Neural progenitor cell (in vitro differentiated cells): ENCODE results near the gene GNB4. TPM values are rescaled to one million over a fixed set of nuclear protein-coding genes. Genes with fewer than 3 reads are reported as not detected.

Source experiments
- DNase-seq: peaks from one replicate; pipeline ENCODE4 v3.0.0-alpha.2; 2016; ENCODE audit warnings: low spot score
- H2AFZ ChIP-seq: fragments of 200-600 bp; sonication (generic); replicated peaks from 2 replicates; pipeline ENCODE4 v1.6.1; 2016; ENCODE audit warnings: antibody characterized with exemption
- H3F3A ChIP-seq: fragments of 200-600 bp; sonication (generic); 2 replicates; pipeline ENCODE4 v1.6.1; 2016; ENCODE audit warnings: antibody characterized with exemption, low read depth
- H3K27ac ChIP-seq: fragments of 200-600 bp; sonication (generic); 2 replicates; pipeline ENCODE4 v1.5.1; 2016; ENCODE audit warnings: mild to moderate bottlenecking
- H3K27me3 ChIP-seq: fragments of 200-600 bp; sonication (generic); 2 replicates; pipeline ENCODE4 v1.6.1; 2016; ENCODE audit warnings: mild to moderate bottlenecking, moderate library complexity
- H3K36me3 ChIP-seq: fragments of 200-600 bp; sonication (generic); 2 replicates; pipeline ENCODE4 v1.5.1; 2016
- H3K4me1 ChIP-seq: fragments of 200-600 bp; sonication (generic); 2 replicates; pipeline ENCODE4 v1.6.1; 2016; ENCODE audit warnings: mixed run types
- H3K4me2 ChIP-seq: fragments of 200-600 bp; sonication (generic); 2 replicates; pipeline ENCODE4 v1.6.1; 2016
- H3K4me3 ChIP-seq: fragments of 200-600 bp; sonication (generic); 2 replicates; pipeline ENCODE4 v1.5.1; 2016
- H3K79me2 ChIP-seq: fragments of 200-600 bp; sonication (generic); 2 replicates; pipeline ENCODE4 v1.6.1; 2016; ENCODE audit warnings: low read depth
- H3K9ac ChIP-seq: fragments of 200-600 bp; sonication (generic); 2 replicates; pipeline ENCODE4 v1.6.1; 2016
- H3K9me3 ChIP-seq: fragments of 200-600 bp; sonication (generic); 2 replicates; pipeline ENCODE4 v1.5.1; 2016; ENCODE audit warnings: low read depth
- H4K20me1 ChIP-seq: fragments of 200-600 bp; sonication (generic); 2 replicates; pipeline ENCODE4 v1.6.1; 2016; ENCODE audit warnings: low read depth
- H3K27ac Mint-ChIP-seq: 3 replicates; pipeline ENCODE4 v1.8.0; 2021; ENCODE audit warnings: mixed read lengths
- H3K27me3 Mint-ChIP-seq: 2 replicates; pipeline ENCODE4 v1.8.0; 2022; ENCODE audit warnings: low read depth, mild to moderate bottlenecking, inconsistent platforms, moderate library complexity, mixed read lengths; ENCODE audit not compliant: insufficient read depth
- H3K36me3 Mint-ChIP-seq: 3 replicates; pipeline ENCODE4 v1.8.0; 2021; ENCODE audit warnings: mixed read lengths
- H3K4me1 Mint-ChIP-seq: 3 replicates; pipeline ENCODE4 v1.8.0; 2021; ENCODE audit warnings: mixed read lengths
- H3K4me3 Mint-ChIP-seq: 3 replicates; pipeline ENCODE4 v1.8.0; 2021; ENCODE audit warnings: mild to moderate bottlenecking, moderate library complexity, mixed read lengths
- H3K9me3 Mint-ChIP-seq: 3 replicates; pipeline ENCODE4 v1.8.0; 2020; ENCODE audit warnings: mixed read lengths
- CTCF ChIP-seq: fragments of 200-600 bp; sonication (generic); IDR thresholded peaks from 2 replicates; pipeline ENCODE4 v1.5.1; 2017; ENCODE audit warnings: antibody characterized with exemption, mild to moderate bottlenecking
- EZH2 ChIP-seq: fragments of 200-600 bp; sonication (generic); IDR thresholded peaks from 2 replicates; pipeline ENCODE4 v1.6.1; 2017; ENCODE audit warnings: antibody characterized with exemption, mild to moderate bottlenecking, moderate library complexity
- EZH2phosphoT487 ChIP-seq: fragments of 200-600 bp; sonication (generic); IDR thresholded peaks from 2 replicates; pipeline ENCODE4 v1.6.1; 2017; ENCODE audit warnings: antibody characterized with exemption
- total RNA-seq: library from RNA; depleted of rRNA; stranded (reverse); fragments of >200 nt; gene quantifications from 2 replicates; pipeline ENCODE4 v1.2.3, GENCODE V29; 2015; ENCODE audit warnings: low replicate concordance

The GNB4 gene
- total RNA-seq, 1 donor from 2014 or later = 74.6 TPM

GRCh38 chr3:179454887-179455286 lies 3.6 kb upstream of the GNB4 start:
- no peaks in the 10 kb centered on the region for H3K27me3 ChIP-seq
- no peak overlapping the region for H2AFZ ChIP-seq
- Mint-ChIP-seq H3K36me3 (no peaks in the 10 kb centered on the region), H3K27me3 (peaks cover 11% of the 10 kb centered on the region), H3K27ac (no peak overlapping the region), H3K4me3 (no peak overlapping the region), H3K4me1 (peaks cover 38% of the 10 kb centered on the region), H3K9me3 (no peaks in the 10 kb centered on the region)
- H3K36me3 ChIP-seq = no peaks in the 10 kb centered on the region
- peaks cover 44% of the 10 kb centered on the region for H3F3A ChIP-seq
- no peak overlapping the region for H3K27ac ChIP-seq
- TF ChIP-seq EZH2 (no peak), CTCF (no peak), EZH2phosphoT487 (no peak)
- H4K20me1 ChIP-seq = peaks cover 4% of the 10 kb centered on the region
- no peak overlapping the region for H3K9ac ChIP-seq
- no peaks in the 10 kb centered on the region for H3K9me3 ChIP-seq
- H3K4me1 ChIP-seq = peaks cover 35% of the 10 kb centered on the region
- peaks cover 10% of the 10 kb centered on the region for H3K79me2 ChIP-seq
- H3K4me2 ChIP-seq = peak overlapping the region; percentile 70
- DNase-seq = no peak
- no peak overlapping the region for H3K4me3 ChIP-seq

- Histone ChIP-seq H4K20me1 (peaks cover 4% of the 10 kb centered on the region), H3K4me1 (peaks cover 36% of the 10 kb centered on the region), H3K9ac (no peak overlapping the region), H3K4me3 (peak overlapping the region; percentile 16), H3F3A (peaks cover 44% of the 10 kb centered on the region), H3K36me3 (no peaks in the 10 kb centered on the region), H3K27me3 (no peaks in the 10 kb centered on the region), H3K9me3 (no peaks in the 10 kb centered on the region), H2AFZ (no peak overlapping the region), H3K27ac (peak overlapping the region; percentile 22), H3K4me2 (peak overlapping the region; percentile 70), H3K79me2 (peaks cover 19% of the 10 kb centered on the region)
- Mint-ChIP-seq H3K27ac (no peak overlapping the region), H3K27me3 (peaks cover 11% of the 10 kb centered on the region), H3K4me3 (no peak overlapping the region), H3K9me3 (no peaks in the 10 kb centered on the region), H3K36me3 (no peaks in the 10 kb centered on the region), H3K4me1 (peaks cover 46% of the 10 kb centered on the region)
- peak; percentile 80 for DNase-seq
- no peak for TF ChIP-seq EZH2
- TF ChIP-seq EZH2phosphoT487 = peak; percentile 64
- TF ChIP-seq CTCF = no peak
Observed at GRCh38 chr3:179453967-179454366, 2.7 kb upstream of the GNB4 start.

- Histone ChIP-seq H2AFZ (no peak overlapping the region), H3K4me1 (peaks cover 36% of the 10 kb centered on the region), H3K27ac (no peak overlapping the region), H3K4me3 (no peak overlapping the region), H3K9me3 (no peaks in the 10 kb centered on the region), H3K9ac (no peak overlapping the region), H3K36me3 (no peaks in the 10 kb centered on the region), H3F3A (peaks cover 44% of the 10 kb centered on the region), H3K79me2 (peaks cover 30% of the 10 kb centered on the region), H4K20me1 (peaks cover 4% of the 10 kb centered on the region), H3K4me2 (peak overlapping the region; percentile 70), H3K27me3 (no peaks in the 10 kb centered on the region)
- Mint-ChIP-seq H3K27me3 (peaks cover 11% of the 10 kb centered on the region), H3K4me3 (peak overlapping the region; percentile 57), H3K9me3 (no peaks in the 10 kb centered on the region), H3K36me3 (peaks cover under 1% of the 10 kb centered on the region), H3K27ac (no peak overlapping the region), H3K4me1 (peaks cover 46% of the 10 kb centered on the region)
- DNase-seq = no peak
- TF ChIP-seq CTCF (no peak), EZH2phosphoT487 (no peak), EZH2 (no peak)
Observed at GRCh38 chr3:179452872-179453271, 1.6 kb upstream of the GNB4 start.
